KOPT-K1 (cell line): ENCODE measurements around the gene TBCK.
"Not testable (repeated sequence)": the region's sequence is repeated elsewhere in the genome, so short reads cannot be mapped to it uniquely, and the experiment has no call there.

Experiments used
- H3K27ac ChIP-seq: fragments of 200-600 bp; sonication (generic); 2 replicates; pipeline ENCODE4 v1.5.1; 2016; ENCODE audit warnings: antibody characterized with exemption, mild to moderate bottlenecking, low read depth, low read length; ENCODE audit not compliant: poor library complexity, severe bottlenecking
- H3K36me3 ChIP-seq: fragments of 200-600 bp; sonication (generic); 2 replicates; pipeline ENCODE4 v1.5.1; 2017; ENCODE audit warnings: antibody characterized with exemption, mild to moderate bottlenecking, low read length, moderate library complexity; ENCODE audit not compliant: insufficient read depth
- H3K9me3 ChIP-seq: fragments of 200-600 bp; sonication (generic); 2 replicates; pipeline ENCODE4 v1.5.1; 2017; ENCODE audit warnings: antibody characterized with exemption, low read length, mild to moderate bottlenecking; ENCODE audit not compliant: insufficient read depth, poor library complexity, severe bottlenecking

The TBCK gene

GRCh38 chr4:106165351-106166010 lies 150.5 kb downstream of the TBCK start:
- Histone ChIP-seq H3K27ac (no peak overlapping the region), H3K9me3 (peaks cover 13% of the 10 kb centered on the region), H3K36me3 (peaks cover 21% of the 10 kb centered on the region; the same call in 1 of the 2 replicates)

GRCh38 chr4:106162278-106162677 lies 153.7 kb downstream of the TBCK start:
- peaks cover 16% of the 10 kb centered on the region; the same call in 1 of the 2 replicates for H3K36me3 ChIP-seq
- no peak overlapping the region for H3K27ac ChIP-seq
- H3K9me3 ChIP-seq = peaks cover 13% of the 10 kb centered on the region

DNA sequence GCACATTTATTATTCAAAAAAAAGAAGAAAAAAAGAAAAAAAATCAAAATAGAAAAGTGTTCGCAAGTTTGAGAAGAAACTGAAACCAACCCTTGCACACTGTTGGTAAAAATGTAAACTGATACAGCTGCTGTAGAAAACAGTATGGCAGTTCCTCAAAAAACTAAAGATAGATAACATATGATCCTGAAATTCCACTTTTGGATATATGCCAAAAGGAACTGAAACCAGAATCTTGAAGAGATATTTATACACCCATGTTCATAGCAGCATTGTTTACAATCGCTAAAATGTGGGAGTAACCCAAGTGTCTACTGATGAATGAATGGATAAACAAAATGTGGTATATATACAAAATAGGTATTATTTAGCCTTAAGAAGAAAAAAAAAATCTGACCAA lies 155.4 kb downstream of the TBCK start:
- Histone ChIP-seq H3K9me3 (peaks cover 13% of the 10 kb centered on the region), H3K27ac (no peak overlapping the region), H3K36me3 (peaks cover 24% of the 10 kb centered on the region; the same call in 1 of the 2 replicates)

DNA sequence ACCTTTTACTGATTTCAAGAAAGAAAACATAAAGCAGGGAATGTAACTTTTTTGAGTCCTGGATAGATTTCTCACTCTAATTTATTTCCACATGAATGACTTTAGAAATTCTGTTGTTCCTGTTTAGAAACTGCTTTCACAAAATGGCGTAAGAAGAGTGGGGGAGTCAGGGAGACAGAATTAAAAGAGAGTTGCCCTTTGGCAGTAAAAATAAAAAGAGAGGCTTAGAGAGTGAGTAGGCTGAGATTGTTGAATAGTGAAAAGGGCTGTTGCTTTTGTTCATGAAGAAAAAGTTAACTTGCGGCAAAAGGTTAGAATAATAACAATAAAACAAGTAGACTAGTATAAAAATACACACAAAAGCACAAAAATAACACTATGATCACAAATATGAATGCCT lies 166.1 kb downstream of the TBCK start:
- Histone ChIP-seq H3K36me3 (no peaks in the 10 kb centered on the region), H3K27ac (no peak overlapping the region), H3K9me3 (peaks cover 24% of the 10 kb centered on the region)

- no peak overlapping the region for H3K27ac ChIP-seq
- H3K9me3 ChIP-seq = peaks cover 24% of the 10 kb centered on the region
- no peaks in the 10 kb centered on the region for H3K36me3 ChIP-seq
These were observed 167.0 kb downstream of the TBCK start for GRCh38 chr4:106149026-106149425.

- Histone ChIP-seq H3K9me3 (peaks cover 6% of the 10 kb centered on the region), H3K27ac (no peak overlapping the region), H3K36me3 (no peaks in the 10 kb centered on the region)
These were observed 173.3 kb downstream of the TBCK start for GRCh38 chr4:106142616-106143127.

GRCh38 chr4:106140601-106141000 lies 175.4 kb downstream of the TBCK start:
- Histone ChIP-seq H3K9me3 (no peaks in the 10 kb centered on the region), H3K27ac (no peak overlapping the region), H3K36me3 (no peaks in the 10 kb centered on the region; the same call in 1 of the 2 replicates)

GRCh38 chr4:106136777-106137331 lies 179.2 kb downstream of the TBCK start:
- H3K27ac ChIP-seq = no peak overlapping the region
- peaks cover 10% of the 10 kb centered on the region for H3K9me3 ChIP-seq
- peaks cover 10% of the 10 kb centered on the region; the same call in 1 of the 2 replicates for H3K36me3 ChIP-seq

DNA sequence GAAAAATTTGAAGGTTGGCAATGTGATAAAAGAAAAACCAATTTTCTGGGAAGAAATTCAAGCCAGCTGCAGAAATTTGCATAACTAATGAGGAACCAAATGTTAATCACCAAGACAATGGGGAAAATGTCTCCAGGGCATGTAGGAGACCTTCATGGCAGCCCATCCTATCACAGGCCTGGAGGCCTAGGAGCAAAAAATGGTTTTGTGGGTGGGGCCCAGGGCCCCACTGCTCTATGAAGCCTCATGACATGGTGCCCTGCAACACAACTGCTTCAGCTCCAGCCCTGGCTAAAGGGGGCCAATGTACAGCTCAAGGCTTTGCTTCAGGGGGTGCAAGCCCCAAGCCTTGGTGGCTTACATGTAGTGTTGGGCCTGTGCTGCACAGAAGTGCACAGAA lies 184.0 kb downstream of the TBCK start:
- Histone ChIP-seq H3K36me3 (peaks cover 14% of the 10 kb centered on the region; the same call in 1 of the 2 replicates), H3K27ac (no peak overlapping the region), H3K9me3 (peaks cover 21% of the 10 kb centered on the region)

DNA sequence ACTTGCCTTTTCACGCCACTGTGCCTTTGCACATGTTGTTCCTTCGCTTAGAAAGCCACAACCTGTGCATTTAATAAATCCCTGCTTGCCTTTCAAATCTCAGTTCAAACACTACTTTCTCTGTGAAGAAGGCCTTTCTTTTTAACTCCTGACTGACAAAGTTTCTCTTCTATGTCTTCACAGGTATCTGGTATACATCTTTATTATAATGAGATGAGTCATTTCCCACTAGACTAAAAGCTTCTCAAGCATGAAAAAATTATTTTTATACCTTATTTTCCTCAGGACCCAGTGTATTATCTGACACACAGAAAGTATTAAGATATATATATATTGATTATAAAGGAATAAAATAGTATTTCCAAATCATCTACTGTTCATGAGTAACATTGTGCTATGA lies 189.9 kb downstream of the TBCK start:
- no peaks in the 10 kb centered on the region for H3K36me3 ChIP-seq
- H3K27ac ChIP-seq = no peak overlapping the region
- peaks cover 3% of the 10 kb centered on the region for H3K9me3 ChIP-seq

- H3K9me3 ChIP-seq, H3K27ac ChIP-seq: not testable (repeated sequence)
- peaks cover 11% of the 10 kb centered on the region for H3K36me3 ChIP-seq
These were observed 196.0 kb downstream of the TBCK start for GRCh38 chr4:106119949-106120555.

DNA sequence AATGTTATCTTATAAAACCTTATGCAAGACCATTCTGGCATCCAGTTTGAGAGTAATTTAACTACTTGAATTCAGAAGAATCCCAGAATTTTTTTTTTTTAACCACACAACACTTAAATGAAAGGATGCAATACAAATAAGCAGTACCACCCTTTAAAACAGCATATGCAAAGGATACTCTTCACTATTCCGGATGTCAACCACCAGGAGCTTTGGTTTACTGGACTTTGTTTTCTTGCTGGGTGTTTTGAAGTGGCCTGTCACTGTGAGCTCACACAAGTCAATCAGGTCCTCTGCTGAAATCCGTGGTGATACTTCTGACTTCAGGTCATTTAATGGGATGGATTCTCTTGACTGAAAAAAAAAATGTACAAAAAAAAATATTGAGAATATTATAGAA lies 200.0 kb downstream of the TBCK start:
- Histone ChIP-seq H3K9me3 (peaks cover 27% of the 10 kb centered on the region), H3K36me3 (peaks cover 39% of the 10 kb centered on the region), H3K27ac (no peak overlapping the region)

GRCh38 chr4:106114270-106114669 lies 201.7 kb downstream of the TBCK start:
- H3K9me3 ChIP-seq = peaks cover 44% of the 10 kb centered on the region
- H3K27ac ChIP-seq = no peak overlapping the region
- peaks cover 47% of the 10 kb centered on the region for H3K36me3 ChIP-seq

DNA sequence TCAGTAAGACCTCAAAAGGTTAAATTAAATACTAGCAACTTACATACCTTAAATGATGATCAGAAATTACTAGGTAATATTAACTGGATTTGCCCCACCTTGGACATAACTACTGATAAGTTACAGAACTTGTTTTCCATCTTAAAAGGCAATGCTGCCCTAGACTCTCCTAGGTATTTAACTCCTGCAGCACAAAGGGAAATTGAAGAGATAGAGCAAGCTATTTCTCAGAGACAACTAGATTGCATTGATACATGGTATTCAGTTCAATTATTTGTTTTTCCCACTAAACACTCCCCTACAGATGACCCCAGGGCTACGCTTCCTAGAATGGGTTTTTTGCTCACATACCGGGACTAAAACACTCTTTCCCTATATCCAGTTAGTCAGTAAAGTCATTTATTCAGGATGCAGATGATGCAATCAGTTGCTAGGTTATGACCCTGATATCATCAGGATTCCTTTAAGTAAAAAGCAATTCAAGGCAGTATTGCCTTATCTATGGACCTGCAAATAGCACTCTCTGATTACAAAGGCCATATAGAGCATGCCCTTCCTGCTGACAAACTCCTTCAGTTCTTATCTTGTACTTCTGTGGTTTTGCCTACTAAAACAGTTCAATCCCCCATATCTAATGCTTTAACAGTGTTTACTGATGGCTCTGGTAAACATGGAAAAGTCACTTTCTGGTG lies 204.1 kb downstream of the TBCK start:
- not testable (repeated sequence) for H3K27ac ChIP-seq
- peaks cover 64% of the 10 kb centered on the region for H3K9me3 ChIP-seq
- H3K36me3 ChIP-seq = peaks cover 47% of the 10 kb centered on the region

DNA sequence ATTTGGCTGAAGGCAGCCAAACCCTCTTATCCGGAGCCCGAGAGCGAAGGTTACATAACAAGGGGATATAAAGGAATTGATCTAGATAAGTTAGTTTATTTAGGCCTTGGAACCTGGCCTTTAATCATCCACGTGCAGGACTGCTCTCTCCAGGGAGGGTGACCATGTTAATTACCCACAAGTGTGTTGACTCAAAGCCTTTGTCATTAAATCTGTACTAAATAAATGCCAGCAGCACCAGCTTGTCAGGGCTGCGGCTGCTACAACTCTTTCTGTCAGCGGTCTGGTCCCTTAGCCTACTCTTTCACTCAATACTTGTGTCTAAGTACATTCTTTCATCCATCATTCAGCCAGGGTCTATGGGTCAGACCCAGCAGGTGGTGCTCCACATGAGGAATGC lies 206.1 kb downstream of the TBCK start:
- Histone ChIP-seq H3K36me3 (peaks cover 43% of the 10 kb centered on the region; the same call in 1 of the 2 replicates), H3K9me3 (peaks cover 70% of the 10 kb centered on the region), H3K27ac (no peak overlapping the region)
